CD4-positive, alpha-beta T cell treated with Interferon alpha-2 for 1 hour (primary cell): ENCODE results near the gene TEX55.
"Not testable (repeated sequence)": the region's sequence is repeated elsewhere in the genome, so short reads cannot be mapped to it uniquely, and the experiment has no call there.

Experiments
- DNase-seq, 2 donors: peaks; one replicate each; pipeline ENCODE4 v3.0.0-alpha.2; 2020 to 2022

The TEX55 gene

DNA sequence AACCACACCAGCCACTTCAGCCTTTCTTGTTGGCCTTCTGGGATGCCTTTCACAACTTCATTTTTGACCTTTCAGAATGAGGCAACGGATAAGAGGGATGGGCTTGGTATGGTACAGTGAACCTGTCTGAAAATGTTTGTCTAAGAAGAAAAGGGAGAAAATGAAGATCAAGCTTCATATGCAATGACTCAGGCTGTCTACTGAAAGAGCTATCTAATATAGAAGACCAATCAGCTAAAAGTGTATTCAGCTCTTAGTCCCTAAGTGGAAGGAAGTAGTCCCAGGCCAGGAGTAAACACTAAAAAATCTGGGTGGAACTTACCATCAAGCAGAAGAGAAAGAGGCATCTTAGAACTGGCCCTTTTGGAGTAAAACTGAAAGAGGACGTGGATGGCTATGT is 15.3 kb downstream of the TEX55 start:
- no peak for DNase-seq

DNA sequence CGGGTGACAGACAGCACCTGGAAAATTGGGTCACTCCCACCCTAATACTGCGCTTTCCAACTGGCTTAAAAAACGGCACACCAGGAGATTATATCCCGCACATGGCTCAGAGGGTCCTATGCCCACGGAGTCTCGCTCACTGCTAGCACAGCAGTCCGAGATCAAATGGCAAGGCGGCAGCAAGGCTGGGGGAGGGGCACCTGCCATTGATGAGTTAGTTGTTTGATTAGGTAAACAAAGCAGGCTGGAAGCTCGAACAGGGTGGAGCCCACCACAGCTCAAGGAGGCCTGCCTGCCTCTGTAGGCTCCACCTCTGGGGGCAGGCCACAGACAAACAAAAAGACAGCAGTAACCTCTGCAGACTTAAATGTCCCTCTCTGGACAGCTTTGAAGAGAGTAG is 18.8 kb downstream of the TEX55 start:
- not testable (repeated sequence) for DNase-seq

DNA sequence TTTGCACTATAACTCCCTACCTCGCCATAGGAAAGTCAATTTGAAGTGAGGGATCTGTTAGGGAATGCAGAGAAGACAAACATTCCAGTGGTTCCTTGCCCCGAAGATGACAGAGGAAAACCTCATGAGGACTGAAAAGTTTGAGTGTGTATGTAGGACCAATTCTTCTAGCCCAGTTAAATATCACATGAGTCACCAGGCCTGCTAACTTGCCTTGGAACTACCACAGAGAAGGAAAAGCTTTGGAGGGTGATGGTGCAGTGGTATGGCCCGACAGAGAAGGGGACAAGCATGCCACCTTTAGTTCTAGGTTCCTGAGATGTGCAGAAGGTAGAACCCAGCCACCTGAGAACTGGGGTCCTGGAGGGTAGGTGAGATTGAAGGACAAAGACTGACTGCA is 24.9 kb downstream of the TEX55 start:
- DNase-seq = no peak

DNA sequence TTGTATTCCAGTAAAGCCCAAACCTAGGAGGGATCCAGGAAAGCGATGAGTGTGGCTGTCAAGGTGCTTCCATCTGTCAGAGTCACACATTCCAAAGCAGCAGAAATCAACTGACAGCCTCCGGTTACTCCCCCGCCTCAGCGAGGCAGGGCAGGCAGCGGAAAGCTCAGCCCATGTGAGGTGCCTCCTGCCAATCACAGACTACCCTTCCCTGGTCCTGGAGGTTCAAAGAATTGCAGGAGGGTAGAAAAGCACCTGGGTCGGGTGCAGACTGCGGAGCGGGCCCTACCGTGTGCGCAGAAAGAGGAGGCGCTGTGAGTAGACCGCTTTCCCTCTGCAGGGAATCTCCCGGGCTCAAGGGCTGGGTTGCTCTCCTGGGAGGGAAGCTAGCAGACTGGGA is 27.4 kb downstream of the TEX55 start, which contains the start of gene UPK1B:
Gene UPK1B (plus strand): TSS at position 274 of the 400 bp plus-strand sequence. CDS start 13,144 bp downstream, outside the sequence.
- no peak for DNase-seq

DNA sequence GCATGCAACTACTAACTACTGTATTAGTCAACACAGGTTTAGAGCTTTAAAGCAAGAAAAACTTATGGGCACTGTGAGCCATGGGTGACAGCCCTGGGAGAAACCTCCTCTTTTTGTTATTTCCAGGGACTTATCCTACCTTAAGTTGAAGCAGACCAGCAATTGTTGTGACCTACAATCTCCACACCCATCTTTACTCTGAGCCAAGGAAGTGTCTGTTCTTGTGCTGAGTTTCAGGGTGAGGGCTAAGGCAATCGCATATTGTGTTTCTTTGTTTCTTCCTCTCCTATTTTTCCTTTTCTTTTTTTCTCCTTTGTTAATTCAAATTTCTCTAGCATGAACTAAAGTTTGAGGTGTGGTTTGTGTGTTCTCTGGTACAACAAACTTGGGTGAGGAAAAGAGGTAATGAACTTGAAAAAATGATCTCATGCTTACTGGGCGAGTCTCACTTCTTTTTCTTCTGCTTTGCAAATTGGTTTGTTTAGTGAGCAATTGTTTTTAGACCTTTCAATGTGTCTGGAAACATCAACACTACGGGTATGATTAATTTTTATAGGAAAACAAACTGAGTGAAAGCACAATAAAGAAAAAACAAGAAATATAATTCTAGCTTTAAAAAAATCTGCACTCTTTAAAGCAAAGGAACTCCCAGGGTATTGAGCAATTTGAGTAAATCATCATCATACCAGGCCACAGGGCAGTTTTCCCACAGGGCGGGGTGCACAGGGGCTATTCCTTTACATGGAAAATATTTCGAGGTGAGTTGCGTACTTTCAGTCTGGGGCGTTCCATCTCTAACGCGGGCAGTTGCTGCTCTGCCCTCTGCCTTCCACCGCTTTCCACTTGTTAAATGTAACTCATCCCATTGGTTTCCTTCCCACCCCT is 30.1 kb downstream of the TEX55 start:
- DNase-seq = no peak

DNA sequence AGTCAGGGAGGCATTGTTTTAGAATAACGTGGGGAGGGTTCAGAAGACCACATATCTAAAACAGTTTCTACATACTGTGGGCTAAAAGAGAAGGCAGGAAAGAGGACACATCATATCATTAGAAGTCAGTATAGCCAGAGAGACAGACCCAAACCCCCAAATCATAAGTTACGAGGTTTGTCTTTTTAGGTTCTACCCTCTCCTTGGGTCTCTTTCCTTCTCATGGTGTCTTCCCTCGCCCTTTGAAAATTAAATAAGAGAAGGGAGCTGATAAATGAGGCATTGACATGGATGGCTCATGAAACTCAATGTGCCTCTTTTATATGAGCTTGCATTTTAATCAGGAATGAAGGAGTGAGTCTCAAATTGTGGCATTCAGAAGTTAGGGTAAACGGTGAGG is 30.8 kb downstream of the TEX55 start:
- no peak for DNase-seq

DNA sequence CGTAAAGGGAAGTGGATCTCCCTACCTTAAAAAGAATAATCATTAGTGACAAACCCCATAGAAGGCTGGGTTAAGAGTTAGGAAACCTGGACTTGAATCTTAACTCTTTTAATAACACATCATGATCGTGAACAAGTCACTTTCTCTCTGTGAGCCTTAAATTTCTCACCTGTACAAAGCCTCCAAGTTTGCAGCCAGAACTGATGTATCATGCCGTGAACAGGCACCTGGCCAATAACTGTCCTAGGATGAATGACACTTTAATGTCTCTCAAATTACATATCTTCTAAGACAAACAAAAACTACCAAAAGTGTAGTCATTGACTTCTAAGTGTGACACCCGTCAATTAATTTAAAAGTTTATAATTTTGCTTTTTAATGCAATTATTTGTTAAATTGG is 31.4 kb downstream of the TEX55 start:
- no peak for DNase-seq

DNA sequence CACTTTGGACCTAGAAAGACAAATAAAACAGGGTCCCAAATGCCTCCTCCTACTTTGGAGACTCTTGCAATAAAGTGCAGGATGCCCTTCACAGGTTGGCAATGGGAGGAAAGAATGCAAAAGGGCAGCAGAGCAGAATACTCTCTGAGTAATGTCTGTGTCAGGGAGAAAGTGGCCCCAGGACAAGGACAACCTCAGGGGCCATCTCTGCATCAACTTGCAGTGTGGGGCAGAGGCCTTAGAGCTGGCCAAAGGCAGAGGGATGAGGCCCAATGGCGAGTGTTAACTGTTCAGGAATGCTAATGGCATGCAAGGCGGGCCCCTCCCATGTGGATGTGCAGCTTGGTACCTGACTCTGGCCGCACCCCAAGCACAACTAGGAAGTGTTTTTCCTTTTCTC is 35.8 kb downstream of the TEX55 start:
- DNase-seq = no peak

DNA sequence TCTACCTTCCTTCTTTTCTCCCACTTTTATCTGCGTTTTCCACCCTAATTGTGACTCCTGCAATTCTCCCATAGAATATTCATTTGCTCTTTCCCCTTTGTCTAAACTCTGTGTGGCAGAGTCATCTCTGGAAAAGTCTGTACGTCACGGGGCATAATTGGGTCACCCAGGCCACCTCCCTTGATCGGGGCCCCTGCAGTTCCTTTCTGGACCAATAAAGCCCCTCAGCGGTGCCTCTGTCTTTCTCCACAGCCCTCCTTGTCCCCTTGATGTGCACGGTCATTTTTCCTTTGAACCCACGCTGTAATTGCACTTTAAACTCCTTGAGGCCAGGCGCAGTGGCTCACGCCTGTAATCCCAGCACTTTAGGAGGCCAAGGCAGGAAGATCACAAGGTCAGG is 38.1 kb downstream of the TEX55 start:
- DNase-seq = no peak

DNA sequence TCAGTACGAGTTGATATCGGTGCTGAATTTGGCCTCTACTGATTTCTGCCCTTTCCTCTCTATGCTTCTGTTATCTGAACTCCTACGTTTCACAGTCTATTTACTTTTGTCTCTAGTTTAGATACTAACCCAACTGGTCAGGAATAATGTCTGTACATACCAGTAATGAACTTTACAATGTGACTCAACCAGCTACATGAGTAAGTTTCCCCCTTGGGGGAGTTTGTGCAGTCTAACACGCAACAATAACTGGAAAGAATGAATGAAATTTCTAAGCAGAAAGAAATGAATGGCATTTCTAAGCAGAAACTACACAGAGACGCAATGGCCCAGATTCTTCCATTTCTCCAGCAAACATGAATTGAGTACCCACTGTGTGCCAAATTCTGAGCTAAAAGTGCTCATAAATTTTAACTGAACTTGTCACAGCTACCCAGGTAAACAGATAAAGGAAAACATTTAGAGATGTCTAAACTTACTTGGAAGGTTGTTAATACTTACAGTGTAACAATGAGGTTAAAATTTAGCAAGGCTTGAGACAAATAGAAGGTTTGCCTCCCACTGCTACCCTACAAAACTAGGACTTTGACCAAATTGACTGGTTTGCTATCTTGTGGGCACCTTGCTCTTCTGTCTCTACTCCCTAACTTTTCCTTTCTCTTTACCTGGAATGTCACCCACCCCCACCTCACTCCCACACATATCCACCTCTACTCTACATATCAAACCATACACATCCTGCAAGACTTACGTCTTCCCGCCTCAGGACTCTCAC is 39.0 kb downstream of the TEX55 start:
- no peak for DNase-seq

DNA sequence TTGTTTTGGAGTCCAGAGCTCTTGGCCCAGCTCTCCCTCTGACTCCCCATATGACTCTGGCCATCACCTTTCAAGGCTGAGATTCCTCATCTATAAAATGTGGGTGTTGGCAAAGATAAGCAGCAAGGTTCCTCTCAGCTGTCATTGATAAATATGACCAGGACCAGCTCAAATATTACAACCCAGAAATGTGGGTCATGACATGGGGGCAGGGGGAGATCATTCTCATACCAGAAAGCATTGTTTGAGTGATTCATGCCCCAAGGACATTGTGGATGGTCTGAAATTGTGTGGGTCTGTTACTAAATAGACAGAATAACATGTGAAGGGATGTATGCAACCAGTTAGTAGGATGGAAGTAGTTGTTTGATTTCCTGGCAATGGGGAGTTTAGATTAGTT is 41.3 kb downstream of the TEX55 start:
- no peak for DNase-seq

DNA sequence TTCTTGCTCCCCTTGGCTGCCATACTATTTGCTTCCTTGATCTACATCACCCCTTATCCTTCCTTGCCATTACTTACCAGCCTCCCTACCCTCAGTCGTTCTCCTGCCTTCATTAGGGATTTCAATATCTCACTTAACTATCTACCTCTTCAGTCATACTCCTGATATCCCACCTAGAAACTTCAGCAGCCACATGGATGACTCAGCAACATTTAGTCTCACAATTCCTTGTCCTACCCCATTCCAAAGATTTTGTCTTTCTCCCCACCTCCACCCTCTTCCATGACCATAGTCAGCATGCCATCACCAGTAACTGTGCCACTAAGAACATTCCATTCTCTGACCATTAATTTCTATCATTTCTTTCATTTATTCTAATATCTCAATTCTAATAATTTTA is 45.8 kb downstream of the TEX55 start:
- DNase-seq = no peak

DNA sequence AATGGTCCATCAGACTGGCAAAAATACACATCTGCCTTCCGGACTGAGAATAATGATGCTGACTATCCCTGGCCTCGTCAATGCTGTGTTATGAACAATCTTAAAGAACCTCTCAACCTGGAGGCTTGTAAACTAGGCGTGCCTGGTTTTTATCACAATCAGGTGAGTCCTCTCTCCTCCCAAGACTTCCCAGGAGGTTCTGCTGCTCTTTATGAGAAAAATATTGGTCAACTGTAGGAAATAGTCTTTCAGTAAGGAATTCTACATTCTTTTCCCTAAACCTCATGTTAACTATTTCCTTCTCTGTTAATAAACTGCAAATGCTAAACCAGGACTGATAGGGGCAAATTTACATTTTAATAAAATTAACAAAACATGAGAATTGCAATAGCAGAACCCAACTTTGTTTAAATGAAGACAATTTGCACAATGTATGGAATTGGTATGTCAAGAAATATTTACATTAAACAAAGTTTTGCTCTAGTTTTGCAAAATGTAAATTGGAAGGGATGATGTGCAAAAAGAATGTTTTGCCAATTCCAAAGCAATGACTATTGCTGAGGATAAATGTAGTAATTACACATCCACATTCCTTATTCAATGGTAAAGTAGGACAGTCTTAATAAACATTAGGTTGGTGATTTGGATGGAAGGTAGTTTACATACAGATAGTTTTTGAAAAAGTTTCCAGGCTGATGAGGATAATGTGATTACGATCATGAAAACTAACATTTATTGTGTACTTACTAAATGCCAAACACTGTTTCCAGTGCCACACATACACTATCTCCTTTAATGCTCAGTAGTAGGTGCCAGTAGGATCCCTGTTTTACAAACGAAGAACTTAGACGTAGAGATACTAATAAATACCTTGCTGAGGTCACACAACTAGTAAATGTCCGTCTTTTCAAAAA is 48.5 kb downstream of the TEX55 start:
- DNase-seq = no peak

DNA sequence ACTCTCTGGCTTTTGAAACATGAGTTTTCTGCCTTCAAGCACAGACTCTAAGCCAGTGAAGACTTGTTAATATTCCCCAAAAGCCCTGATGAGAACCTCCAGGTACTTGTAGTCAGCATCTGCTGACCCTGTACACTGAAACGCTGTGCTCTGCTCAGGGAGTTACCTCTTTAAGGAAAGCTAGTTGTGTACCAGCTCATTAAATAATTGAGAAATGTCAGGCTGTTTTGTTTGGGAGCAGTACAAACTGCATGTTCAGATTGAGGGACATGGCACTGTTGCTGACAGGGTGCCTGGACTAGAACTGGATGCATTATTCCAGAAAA is 49.1 kb downstream of the TEX55 start:
- no peak for DNase-seq

DNA sequence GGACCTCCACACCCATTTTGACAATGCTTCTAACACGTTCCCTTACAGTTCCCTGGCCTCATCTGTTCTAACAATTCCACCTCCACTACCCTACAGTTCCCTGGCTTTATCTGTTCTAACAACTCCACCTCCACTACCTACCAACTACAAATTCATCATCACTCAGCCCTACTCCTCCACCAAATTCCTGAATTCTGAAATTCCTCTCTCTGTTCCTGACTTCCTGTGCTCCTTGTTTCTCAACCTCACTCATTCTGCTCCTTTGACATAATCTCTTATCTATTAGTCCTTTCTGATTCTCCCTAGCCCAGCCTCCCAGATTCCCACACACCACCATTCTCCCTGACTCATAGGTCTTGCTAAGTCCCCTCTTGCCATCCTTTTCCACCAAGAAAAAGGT is 49.9 kb downstream of the TEX55 start:
- no peak for DNase-seq
